ELR (cell line): Measurements from ENCODE around the gene IL1RAPL1.

Source experiments
- DNase-seq: peaks from one replicate; pipeline ENCODE4 v3.0.0-alpha.2; 2015; ENCODE audit warnings: low read depth

The IL1RAPL1 gene

GRCh38 chrX:29890646-29891200, 1303.5 kb downstream of the IL1RAPL1 start:
- peak; percentile 3 for DNase-seq

- DNase-seq = no peak
These were observed 1314.8 kb downstream of the IL1RAPL1 start for GRCh38 chrX:29902004-29902403.

GRCh38 chrX:29903360-29903759, 1316.1 kb downstream of the IL1RAPL1 start:
- no peak for DNase-seq

- DNase-seq = no peak
These were observed 1324.4 kb downstream of the IL1RAPL1 start for GRCh38 chrX:29911673-29912072.

GRCh38 chrX:29913647-29914046, 1326.4 kb downstream of the IL1RAPL1 start:
- no peak for DNase-seq

GRCh38 chrX:29922607-29923006, 1335.4 kb downstream of the IL1RAPL1 start:
- no peak for DNase-seq

GRCh38 chrX:29926056-29926455, 1338.8 kb downstream of the IL1RAPL1 start:
- no peak for DNase-seq

GRCh38 chrX:29926659-29927058, 1339.4 kb downstream of the IL1RAPL1 start:
- DNase-seq = no peak

GRCh38 chrX:29935455-29935854, 1348.2 kb downstream of the IL1RAPL1 start:
- no peak for DNase-seq

GRCh38 chrX:29940750-29941149, 1353.5 kb downstream of the IL1RAPL1 start:
- DNase-seq = no peak

- no peak for DNase-seq
These were observed 1354.0 kb downstream of the IL1RAPL1 start for GRCh38 chrX:29941287-29941686.

GRCh38 chrX:29947225-29947624, 1360.0 kb downstream of the IL1RAPL1 start:
- DNase-seq = peak; percentile 19

GRCh38 chrX:29948653-29949052, 1361.4 kb downstream of the IL1RAPL1 start:
- peak; percentile 28 for DNase-seq

- DNase-seq = no peak
These were observed 1364.8 kb downstream of the IL1RAPL1 start for GRCh38 chrX:29952016-29952415.

- no peak for DNase-seq
These were observed 1374.8 kb downstream of the IL1RAPL1 start for GRCh38 chrX:29962061-29962460.

- DNase-seq = no peak
These were observed 1378.4 kb downstream of the IL1RAPL1 start for GRCh38 chrX:29965634-29966033.

- DNase-seq = no peak
These were observed 1404.8 kb downstream of the IL1RAPL1 start for GRCh38 chrX:29992083-29992482.

- no peak for DNase-seq
These were observed 1418.6 kb downstream of the IL1RAPL1 start for GRCh38 chrX:30005813-30006212.
